Midbrain (tissue), 1 donor: ENCODE measurements around the gene NINJ2.
A peak's percentile ranks its signal among the peaks of the same experiment; 100 is the strongest.
"Not testable (repeated sequence)": the region's sequence is repeated elsewhere in the genome, so short reads cannot be mapped to it uniquely, and the experiment has no call there.

Source experiments
- DNase-seq: peaks from one replicate; lab custom pipeline; 2025; lab: John Stamatoyannopoulos, UW

Gene NINJ2

GRCh38 chr12:663293-663871 is at the start of gene NINJ2:
TSS of gene NINJ2 (minus strand) at chr12:663445. CDS start at chr12:663360, 85 bp downstream.
- peak; percentile 33 for DNase-seq

DNA sequence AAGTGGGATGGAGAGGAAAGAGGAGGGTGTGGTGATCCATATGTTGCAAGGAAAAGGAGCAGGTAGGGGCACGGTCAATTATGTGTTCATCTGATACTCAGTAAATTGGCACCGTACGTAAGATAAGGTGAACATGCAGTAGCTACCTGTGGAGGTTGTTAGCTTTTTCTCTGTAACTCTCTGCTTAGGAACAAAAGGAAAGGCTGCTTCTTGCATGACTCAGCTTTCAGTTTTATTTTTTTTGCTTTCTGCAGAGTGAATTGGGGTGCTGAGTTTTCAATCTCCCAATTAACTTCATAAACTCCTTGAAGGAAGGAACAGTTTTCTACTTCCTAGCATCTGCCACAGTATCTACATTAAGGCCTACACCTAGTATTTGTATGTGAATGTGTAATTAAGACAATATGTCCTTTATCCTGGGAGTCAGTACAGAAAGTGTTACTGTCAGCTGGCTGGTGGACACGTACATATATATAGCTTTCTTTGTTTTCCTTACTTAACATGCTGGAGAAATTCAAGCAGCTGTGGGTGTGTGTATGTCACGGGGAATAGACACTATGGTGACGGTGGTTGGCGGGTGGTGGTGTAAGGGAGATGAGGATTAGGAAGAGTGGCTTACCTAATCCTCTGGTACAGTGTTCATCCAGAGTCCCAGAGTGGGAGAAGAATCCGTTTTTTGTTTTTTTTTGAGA is 49.1 kb upstream of the NINJ2 start:
- DNase-seq = no peak

- no peak for DNase-seq
These were observed 46.3 kb upstream of the NINJ2 start for GRCh38 chr12:709455-710020.

GRCh38 chr12:708084-708483 is 44.8 kb upstream of the NINJ2 start:
- not testable (repeated sequence) for DNase-seq

DNA sequence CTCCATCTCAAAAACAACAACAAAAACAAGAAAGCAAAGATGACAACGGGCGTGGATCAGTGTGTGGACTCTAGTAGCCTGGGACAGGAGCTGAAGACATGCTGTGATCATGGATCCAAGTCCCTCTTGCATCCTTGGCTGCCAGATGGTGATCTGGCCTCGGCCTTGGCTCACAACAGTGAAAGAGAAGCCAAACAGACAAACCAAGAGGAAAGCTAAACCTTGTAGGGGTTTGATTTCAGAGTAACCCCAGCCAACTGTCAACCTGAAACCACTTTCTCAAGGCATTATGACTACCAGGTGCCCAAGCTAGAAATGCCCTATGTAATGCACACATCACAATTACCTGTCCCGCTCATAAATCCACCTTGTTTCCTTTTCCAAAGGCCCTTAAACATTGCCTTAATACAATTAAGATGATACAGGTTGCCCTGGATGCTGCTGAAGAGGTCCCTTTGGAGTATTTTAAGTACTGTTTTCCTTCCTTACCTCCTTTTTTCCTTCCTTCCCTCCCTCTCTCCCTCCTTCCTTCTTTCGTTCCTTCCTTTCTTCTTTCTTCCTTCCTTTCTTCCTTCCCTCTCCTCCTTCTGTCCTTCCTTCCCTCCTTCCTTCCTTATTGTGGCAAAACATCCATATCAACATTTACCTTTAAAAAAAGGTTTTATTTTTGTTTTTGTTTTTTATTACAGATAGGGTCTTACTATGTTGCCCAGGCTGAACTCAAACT is 41.4 kb upstream of the NINJ2 start:
- DNase-seq = no peak

DNA sequence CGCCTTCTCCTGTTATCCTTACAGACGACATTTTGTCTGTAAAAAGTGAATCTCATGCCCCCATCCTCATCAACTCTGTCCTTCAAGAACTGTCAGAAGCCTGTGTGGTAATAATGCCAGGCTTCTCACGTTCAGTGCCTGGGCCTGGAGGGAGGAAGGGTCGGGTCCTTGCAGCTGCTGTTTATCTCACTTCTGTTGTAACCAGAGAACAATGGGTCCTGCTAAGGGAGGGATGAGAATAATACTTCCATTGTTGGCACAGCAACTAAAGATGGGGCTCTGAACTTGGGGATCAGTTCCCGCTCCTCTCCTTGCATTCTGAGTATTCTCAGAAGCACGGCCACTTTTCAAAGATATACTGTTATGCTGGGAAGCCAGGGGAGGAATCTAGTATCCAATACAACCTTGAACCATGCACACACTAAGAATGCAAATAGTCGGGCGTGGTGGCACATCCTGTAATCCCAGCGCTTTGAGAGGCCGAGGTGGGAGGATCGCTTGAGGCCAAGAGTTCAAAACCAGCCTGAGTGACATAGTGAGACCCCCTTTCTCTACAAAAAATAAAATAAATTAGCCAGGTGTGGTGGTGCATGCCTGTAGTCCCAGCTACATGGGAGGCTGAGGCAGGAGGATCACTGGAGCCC is 38.8 kb upstream of the NINJ2 start:
- DNase-seq = peak; percentile 90

DNA sequence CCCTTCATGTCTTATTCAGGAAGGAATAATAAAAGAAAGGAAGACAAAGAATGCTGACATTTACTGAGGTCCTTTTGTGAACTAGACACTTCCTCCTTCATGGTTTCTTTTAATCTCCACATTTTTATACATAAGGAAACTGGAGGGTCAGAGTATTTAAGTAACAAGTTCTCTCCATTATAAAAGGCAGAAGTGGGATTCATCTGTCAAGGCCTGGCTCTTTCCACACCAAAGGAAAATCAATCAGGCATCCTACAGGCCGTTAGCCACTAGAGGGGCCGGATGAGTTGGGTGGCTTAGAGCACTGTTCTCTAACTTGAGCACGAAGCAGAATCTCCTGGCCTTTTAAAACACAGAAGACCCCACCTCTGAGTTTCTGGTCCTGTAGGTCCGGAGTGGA is 36.8 kb upstream of the NINJ2 start:
- peak; percentile 28 for DNase-seq

- DNase-seq = not testable (repeated sequence)
These were observed 35.0 kb upstream of the NINJ2 start for GRCh38 chr12:698222-698621.

DNA sequence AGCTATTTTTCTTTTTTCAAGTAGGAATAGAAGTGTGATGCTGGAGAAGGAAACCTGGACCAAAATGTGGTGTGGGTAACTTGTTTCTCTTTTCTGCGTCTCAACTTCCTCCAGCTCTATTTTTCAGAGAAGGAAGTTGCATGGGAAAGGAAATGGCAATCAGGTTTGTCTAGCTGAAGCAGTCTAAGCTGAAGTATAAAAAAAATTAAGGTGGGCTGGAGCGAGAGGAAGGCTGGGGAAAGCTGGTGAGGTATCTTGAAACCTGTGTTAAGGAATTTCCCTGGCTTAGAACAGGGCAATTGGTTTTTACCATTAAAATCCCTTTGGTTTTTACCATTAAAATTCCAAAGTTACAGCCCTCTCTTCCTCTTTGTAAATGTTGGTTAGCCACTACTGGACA is 34.2 kb upstream of the NINJ2 start:
- no peak for DNase-seq

GRCh38 chr12:694734-695503 is 31.7 kb upstream of the NINJ2 start:
- DNase-seq = no peak

DNA sequence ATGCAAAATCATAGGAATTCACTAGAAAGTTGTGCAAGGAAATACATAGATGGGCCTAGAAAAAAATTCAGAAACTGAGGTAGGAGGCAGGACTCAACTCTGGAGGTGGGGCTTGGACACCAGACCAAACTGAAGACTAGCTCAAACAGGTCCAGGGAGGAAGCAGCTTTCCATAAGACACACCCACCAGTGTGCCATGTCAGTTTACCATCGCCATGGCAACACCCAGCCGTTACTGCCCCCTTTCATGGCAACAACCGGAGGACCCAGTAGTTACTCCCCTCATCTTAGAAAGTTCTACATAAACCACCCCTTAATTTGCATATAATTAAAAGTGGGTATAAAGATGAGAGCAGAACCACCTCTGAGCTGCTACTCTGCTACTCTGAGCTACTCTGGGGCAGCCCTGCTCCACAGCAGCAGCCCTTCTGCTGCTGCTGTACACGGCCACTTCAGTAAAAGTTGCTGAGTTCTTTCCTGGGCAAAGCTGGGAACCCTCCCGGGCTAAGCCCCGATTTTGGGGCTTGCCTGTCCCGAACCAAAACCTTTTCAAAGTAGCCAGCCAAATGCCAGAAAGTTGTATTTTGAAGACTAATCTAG is 30.8 kb upstream of the NINJ2 start:
- DNase-seq = no peak

- DNase-seq = no peak
These were observed 29.0 kb upstream of the NINJ2 start for GRCh38 chr12:692274-692673.

- no peak for DNase-seq
These were observed 27.2 kb upstream of the NINJ2 start for GRCh38 chr12:690466-690865.

DNA sequence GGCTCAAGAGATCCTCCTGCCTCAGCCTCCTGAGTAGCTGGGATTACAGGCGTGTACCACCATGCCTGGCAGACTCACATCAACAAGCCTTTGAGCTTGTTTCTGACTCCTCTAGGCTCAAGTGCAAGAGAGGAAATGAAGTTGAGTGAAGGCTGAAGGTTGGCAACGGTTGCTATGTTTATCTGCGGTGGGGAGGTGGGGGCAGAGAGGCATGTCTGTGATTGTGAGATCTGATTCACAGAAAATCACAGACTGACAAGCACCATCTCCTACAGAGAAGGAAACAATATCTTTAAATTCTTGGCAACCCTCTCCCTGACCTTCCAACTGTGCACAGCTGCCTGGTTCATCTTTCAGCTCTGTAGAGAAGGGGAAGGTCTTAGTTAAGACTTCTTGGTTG is 22.1 kb upstream of the NINJ2 start:
- no peak for DNase-seq

DNA sequence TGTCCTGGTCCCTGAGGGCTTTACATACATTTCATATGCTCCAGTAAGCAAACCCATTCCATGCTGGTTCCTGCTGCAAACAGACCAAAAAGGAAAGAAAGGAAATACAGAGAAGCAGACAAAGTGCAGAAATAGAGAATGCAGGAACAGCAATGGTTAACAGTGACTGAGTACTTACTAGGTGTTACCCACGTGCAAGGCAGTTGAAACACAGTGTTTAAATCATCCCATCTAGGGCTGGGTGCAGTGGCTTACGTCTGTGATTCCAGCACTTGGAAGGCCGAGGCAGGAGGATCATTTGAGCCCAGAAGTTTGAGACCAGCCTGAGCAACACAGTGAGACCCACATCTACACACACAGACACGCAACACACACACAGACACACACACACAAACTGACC is 21.2 kb upstream of the NINJ2 start:
- no peak for DNase-seq

GRCh38 chr12:681568-682256 is 18.5 kb upstream of the NINJ2 start:
- no peak for DNase-seq

DNA sequence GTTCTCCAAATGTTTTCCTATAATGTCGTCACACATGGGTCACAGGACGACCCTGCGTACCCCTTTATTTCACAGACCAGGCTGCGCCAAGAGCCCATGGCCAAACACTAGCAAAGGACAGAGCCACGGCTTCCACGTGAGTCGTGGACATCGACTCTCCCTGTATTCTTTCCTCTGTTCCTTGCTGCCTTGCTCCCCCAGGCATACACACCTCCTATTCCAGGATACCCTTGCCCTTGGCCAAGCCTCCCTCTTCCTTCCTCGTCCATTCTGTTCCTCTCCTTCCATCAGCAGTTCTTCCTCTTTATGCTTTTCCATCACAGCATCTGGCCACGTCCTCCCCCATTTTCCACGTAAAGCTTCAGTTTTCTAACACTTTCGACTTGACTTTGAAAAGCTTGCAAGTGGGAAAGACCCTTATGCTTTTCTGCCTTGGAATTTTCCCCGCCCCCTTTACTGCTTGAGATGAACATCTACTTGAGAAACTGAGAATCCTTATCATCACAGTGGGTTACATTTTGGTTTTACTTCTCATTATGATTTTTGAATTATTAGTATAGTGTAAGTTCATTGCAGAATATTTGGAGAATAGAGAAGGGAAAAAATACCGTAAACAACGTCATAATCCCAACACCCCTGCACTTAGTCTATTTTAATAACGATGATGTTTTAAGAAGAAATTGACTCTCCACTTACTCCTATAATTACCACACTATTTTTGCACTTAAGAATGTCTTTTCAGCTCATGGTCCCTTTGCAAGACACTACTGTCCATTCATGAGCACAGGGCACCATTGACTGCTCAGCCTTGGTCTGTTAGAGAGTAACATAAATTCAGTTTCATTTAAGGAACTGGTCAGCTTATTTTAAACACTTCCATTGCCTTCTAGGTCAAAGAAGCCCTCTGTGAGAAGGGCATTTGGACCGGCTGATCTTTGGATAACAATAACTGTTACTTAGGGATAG is 15.8 kb upstream of the NINJ2 start:
- no peak for DNase-seq

DNA sequence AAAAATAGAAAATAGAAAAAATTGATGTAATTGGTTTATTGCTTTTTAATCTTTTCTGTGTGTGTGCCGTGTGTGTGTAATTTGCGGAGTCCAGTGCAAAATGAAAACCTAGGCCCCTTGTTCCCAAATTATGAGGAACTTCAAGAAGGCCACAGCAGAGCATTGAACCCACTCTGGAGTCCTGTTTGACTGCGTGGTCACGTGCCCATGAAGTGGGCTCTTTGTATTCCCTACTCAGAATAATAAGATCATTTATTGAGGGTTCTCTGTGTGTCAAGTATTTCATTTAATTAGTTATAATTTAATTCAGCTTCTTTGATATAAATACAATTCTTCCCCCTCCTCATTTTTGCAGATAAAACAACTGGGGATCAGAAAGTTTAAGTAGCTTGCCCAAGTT is 12.3 kb upstream of the NINJ2 start:
- no peak for DNase-seq

- DNase-seq = no peak
These were observed 11.1 kb upstream of the NINJ2 start for GRCh38 chr12:674272-674781.
